Osteocyte (in vitro differentiated cells): ENCODE data around the gene SORBS1. TPM values are rescaled to one million over a fixed set of nuclear protein-coding genes. Genes with fewer than 3 reads are reported as not detected.

Experiments used
- DNase-seq: peaks from one replicate; pipeline ENCODE4 v3.0.0; 2021; ENCODE audit warnings: mixed read lengths; ENCODE audit not compliant: unreplicated experiment; ENCODE audit errors: extremely low spot score
- H3K27ac Mint-ChIP-seq: one replicate; pipeline ENCODE4 v1.8.0; 2021; ENCODE audit warnings: mild to moderate bottlenecking, mixed read lengths; ENCODE audit not compliant: unreplicated experiment
- H3K27me3 Mint-ChIP-seq: one replicate; pipeline ENCODE4 v1.8.0; 2021; ENCODE audit warnings: mixed read lengths; ENCODE audit not compliant: unreplicated experiment
- H3K36me3 Mint-ChIP-seq: one replicate; pipeline ENCODE4 v1.8.0; 2021; ENCODE audit warnings: mixed read lengths; ENCODE audit not compliant: unreplicated experiment
- H3K4me1 Mint-ChIP-seq: one replicate; pipeline ENCODE4 v1.8.0; 2021; ENCODE audit warnings: mixed read lengths; ENCODE audit not compliant: unreplicated experiment
- H3K4me3 Mint-ChIP-seq: one replicate; pipeline ENCODE4 v1.8.0; 2021; ENCODE audit warnings: mild to moderate bottlenecking, moderate library complexity, mixed read lengths; ENCODE audit not compliant: unreplicated experiment
- H3K9me3 Mint-ChIP-seq: one replicate; pipeline ENCODE4 v1.8.0; 2021; ENCODE audit warnings: mixed read lengths; ENCODE audit not compliant: unreplicated experiment
- CTCF ChIP-seq: fragments of 200-600 bp; sonication (generic); IDR thresholded peaks from 2 replicates; pipeline ENCODE4 v1.5.0; 2021; ENCODE audit warnings: antibody characterized with exemption, mild to moderate bottlenecking, moderate library complexity
- total RNA-seq: library from RNA; stranded (reverse); gene quantifications from 2 replicates; pipeline ENCODE4 v1.2.1, GENCODE V29; 2021

Gene SORBS1
- total RNA-seq, 1 donor from 2014 or later = 1.7 TPM

GRCh38 chr10:95518455-95519452, 42.4 kb downstream of the SORBS1 start:
- Mint-ChIP-seq H3K4me3 (no peak overlapping the region), H3K27ac (no peak overlapping the region), H3K9me3 (no peaks in the 10 kb centered on the region), H3K4me1 (no peaks in the 10 kb centered on the region), H3K27me3 (peaks cover 3% of the 10 kb centered on the region), H3K36me3 (no peaks in the 10 kb centered on the region)
- no peak for TF ChIP-seq CTCF
- no peak for DNase-seq

- peaks cover 3% of the 10 kb centered on the region for H3K27me3 Mint-ChIP-seq
- TF ChIP-seq CTCF = no peak
- no peaks in the 10 kb centered on the region for H3K9me3 Mint-ChIP-seq
- no peak overlapping the region for H3K27ac Mint-ChIP-seq
- no peaks in the 10 kb centered on the region for H3K36me3 Mint-ChIP-seq
- no peaks in the 10 kb centered on the region for H3K4me1 Mint-ChIP-seq
- DNase-seq = no peak
- H3K4me3 Mint-ChIP-seq = no peak overlapping the region
Measured at GRCh38 chr10:95517536-95518454, 43.4 kb downstream of the SORBS1 start.

GRCh38 chr10:95516774-95517373, 44.3 kb downstream of the SORBS1 start:
- Mint-ChIP-seq H3K9me3 (no peaks in the 10 kb centered on the region), H3K4me1 (no peaks in the 10 kb centered on the region), H3K27me3 (peaks cover 2% of the 10 kb centered on the region), H3K4me3 (no peak overlapping the region), H3K36me3 (no peaks in the 10 kb centered on the region), H3K27ac (no peak overlapping the region)
- no peak for DNase-seq
- no peak for TF ChIP-seq CTCF

- no peak for DNase-seq
- H3K27ac Mint-ChIP-seq = no peak overlapping the region
- H3K4me1 Mint-ChIP-seq = no peaks in the 10 kb centered on the region
- no peak for TF ChIP-seq CTCF
- no peaks in the 10 kb centered on the region for H3K9me3 Mint-ChIP-seq
- no peaks in the 10 kb centered on the region for H3K36me3 Mint-ChIP-seq
- H3K4me3 Mint-ChIP-seq = no peak overlapping the region
- H3K27me3 Mint-ChIP-seq = peaks cover 4% of the 10 kb centered on the region
Measured at GRCh38 chr10:95513941-95514392, 47.2 kb downstream of the SORBS1 start.
